SU-DHL-6 (cell line): ENCODE results near the gene CFAP20DC.

ENCODE experiments used
- H2AFZ ChIP-seq: fragments of 200-600 bp; sonication (generic); 2 replicates; pipeline ENCODE4 v1.6.1; 2014; ENCODE audit warnings: low read depth, mild to moderate bottlenecking, moderate library complexity, mixed read lengths, antibody characterized with exemption, low read length; ENCODE audit not compliant: severe bottlenecking
- H3F3A ChIP-seq: fragments of 200-600 bp; shearing (Covaris generic); 2 replicates; pipeline ENCODE4 v1.6.0; 2016; ENCODE audit warnings: antibody characterized with exemption, mild to moderate bottlenecking; ENCODE audit not compliant: insufficient read depth
- H3K27ac ChIP-seq: fragments of 200-600 bp; sonication (generic); 2 replicates; pipeline ENCODE4 v1.5.1; 2016; ENCODE audit warnings: low read depth, mild to moderate bottlenecking, low read length, moderate library complexity, mixed read lengths
- H3K27me3 ChIP-seq: fragments of 200-600 bp; sonication (generic), shearing (Covaris generic); 2 replicates; pipeline ENCODE4 v1.6.0; 2014; ENCODE audit warnings: mild to moderate bottlenecking, low read length
- H3K36me3 ChIP-seq: fragments of 200-600 bp; sonication (generic); 2 replicates; pipeline ENCODE4 v1.6.1; 2014; ENCODE audit warnings: mild to moderate bottlenecking, low read length, mixed read lengths
- H3K4me2 ChIP-seq: fragments of 300-600, 200-600 bp; shearing (Covaris generic), sonication (generic); 2 replicates; pipeline ENCODE4 v1.6.0; 2014; ENCODE audit warnings: low read length, low read depth, mild to moderate bottlenecking; ENCODE audit not compliant: poor library complexity, severe bottlenecking
- H3K4me3 ChIP-seq: fragments of 200-600 bp; sonication (generic); 2 replicates; pipeline ENCODE4 v1.5.1; 2014; ENCODE audit warnings: antibody characterized with exemption, low read length, mild to moderate bottlenecking, mixed read lengths; ENCODE audit not compliant: insufficient read depth, poor library complexity, severe bottlenecking
- H3K79me2 ChIP-seq: fragments of 200-600 bp; sonication (generic); 2 replicates; pipeline ENCODE4 v1.6.1; 2014; ENCODE audit warnings: mild to moderate bottlenecking, low read length, moderate library complexity; ENCODE audit not compliant: insufficient read depth
- H3K9ac ChIP-seq: fragments of 200-600 bp; sonication (generic); 2 replicates; pipeline ENCODE4 v1.7.0; 2014; ENCODE audit warnings: mild to moderate bottlenecking, low read length
- H3K9me2 ChIP-seq: fragments of 200-600 bp; sonication (generic); replicated peaks from 2 replicates; pipeline ENCODE4 v1.6.1; 2014; ENCODE audit warnings: low read length; ENCODE audit not compliant: insufficient read depth
- H3K9me3 ChIP-seq: fragments of 200-600 bp; sonication (generic); 2 replicates; pipeline ENCODE4 v1.6.1; 2014; ENCODE audit warnings: low read length, mixed read lengths; ENCODE audit not compliant: insufficient read depth
- H4K20me1 ChIP-seq: fragments of 200-600 bp; sonication (generic); 2 replicates; pipeline ENCODE4 v1.6.1; 2014; ENCODE audit warnings: low read depth, mild to moderate bottlenecking, antibody characterized with exemption, low read length, moderate library complexity, mixed read lengths
- CTCF ChIP-seq: fragments of 200-600 bp; sonication (generic); IDR thresholded peaks from one replicate; pipeline ENCODE4 v1.5.1; 2017; ENCODE audit warnings: antibody characterized with exemption, mild to moderate bottlenecking, low read length, moderate library complexity; ENCODE audit not compliant: insufficient read depth, poor library complexity, severe bottlenecking
- EZH2phosphoT487 ChIP-seq: fragments of 200-600 bp; sonication (generic), shearing (Covaris generic); conservative IDR thresholded peaks from 2 replicates; pipeline ENCODE4 v1.6.1; 2018; ENCODE audit warnings: mild to moderate bottlenecking, antibody characterized with exemption, low read length, moderate library complexity, mixed read lengths

CFAP20DC gene

GRCh38 chr3:58998476-58999117, 51.2 kb downstream of the CFAP20DC start:
- Histone ChIP-seq H3K9ac (no peak overlapping the region), H3K27ac (no peak overlapping the region)

GRCh38 chr3:58996730-58997129, 53.1 kb downstream of the CFAP20DC start:
- Histone ChIP-seq H3K4me3 (no peak overlapping the region), H3K4me2 (no peak overlapping the region), H3K79me2 (no peaks in the 10 kb centered on the region), H3K27me3 (no peaks in the 10 kb centered on the region), H3K36me3 (no peaks in the 10 kb centered on the region), H3K9ac (no peak overlapping the region), H3F3A (no peaks in the 10 kb centered on the region), H2AFZ (no peak overlapping the region), H3K27ac (no peak overlapping the region), H3K9me3 (no peaks in the 10 kb centered on the region), H3K9me2 (no peaks in the 10 kb centered on the region), H4K20me1 (no peaks in the 10 kb centered on the region)
- TF ChIP-seq EZH2phosphoT487 (no peak), CTCF (no peak)

More at GRCh38 chr3:58998476-58999117, 51.2 kb downstream of the CFAP20DC start:
- H3K27me3 ChIP-seq = no peaks in the 10 kb centered on the region
- no peaks in the 10 kb centered on the region for H3K9me3 ChIP-seq
- no peaks in the 10 kb centered on the region for H3K9me2 ChIP-seq
- H3K36me3 ChIP-seq = no peaks in the 10 kb centered on the region
- TF ChIP-seq EZH2phosphoT487 = no peak
- no peak for TF ChIP-seq CTCF
- H2AFZ ChIP-seq = no peak overlapping the region
- H3K4me3 ChIP-seq = no peak overlapping the region
- H3F3A ChIP-seq = no peaks in the 10 kb centered on the region
- no peaks in the 10 kb centered on the region for H4K20me1 ChIP-seq
- no peak overlapping the region for H3K4me2 ChIP-seq
- H3K79me2 ChIP-seq = no peaks in the 10 kb centered on the region

- Histone ChIP-seq H3K4me2 (peak overlapping the region; percentile 43), H2AFZ (peak overlapping the region; percentile 82), H3K9ac (no peak overlapping the region), H3K4me3 (no peak overlapping the region), H4K20me1 (no peaks in the 10 kb centered on the region), H3K36me3 (no peaks in the 10 kb centered on the region), H3K27ac (no peak overlapping the region), H3K9me2 (no peaks in the 10 kb centered on the region), H3K27me3 (no peaks in the 10 kb centered on the region), H3K79me2 (no peaks in the 10 kb centered on the region), H3F3A (no peaks in the 10 kb centered on the region), H3K9me3 (no peaks in the 10 kb centered on the region)
- no peak for TF ChIP-seq EZH2phosphoT487
- peak; percentile 73 for TF ChIP-seq CTCF
These were observed 55.0 kb downstream of the CFAP20DC start for GRCh38 chr3:58994746-58995330.
